HT-29 (cell line): ENCODE measurements around the gene CLCNKB. TPM values are rescaled to one million over a fixed set of nuclear protein-coding genes. Genes with fewer than 3 reads are reported as not detected.
"Not testable (repeated sequence)": the region's sequence is repeated elsewhere in the genome, so short reads cannot be mapped to it uniquely, and the experiment has no call there.

Experiments
- DNase-seq: peaks from one replicate; pipeline ENCODE4 v3.0.0-alpha.2; 2015; ENCODE audit warnings: low spot score
- total RNA-seq: library from RNA; depleted of rRNA; stranded (reverse); fragments of >200 nt; shearing (Covaris generic); gene quantifications from 2 replicates; pipeline ENCODE4 v1.2.3, GENCODE V29; 2014

CLCNKB gene
- total RNA-seq, 1 experiment from 2014 or later: not detected

DNA sequence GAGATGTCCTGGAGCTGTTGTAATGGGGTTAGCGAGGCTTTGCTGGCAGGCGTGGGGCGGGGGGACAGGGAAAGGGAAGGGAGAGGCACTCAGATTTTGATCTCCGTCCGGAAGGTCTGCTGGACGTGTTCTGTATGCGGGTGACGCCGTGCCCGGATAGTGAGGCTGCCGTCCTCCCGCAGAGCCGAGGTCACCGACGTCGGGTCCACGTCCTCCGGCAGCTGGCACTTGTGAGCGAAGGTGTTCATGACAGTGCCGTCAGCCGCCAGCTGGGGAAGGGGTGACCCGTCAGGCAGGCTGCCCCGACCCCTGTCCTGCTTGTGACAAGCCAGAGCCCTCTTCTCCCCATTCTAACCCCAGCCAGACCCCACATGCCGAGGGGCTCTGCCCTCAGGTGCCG is 28.1 kb upstream of the CLCNKB start:
- no peak for DNase-seq

DNA sequence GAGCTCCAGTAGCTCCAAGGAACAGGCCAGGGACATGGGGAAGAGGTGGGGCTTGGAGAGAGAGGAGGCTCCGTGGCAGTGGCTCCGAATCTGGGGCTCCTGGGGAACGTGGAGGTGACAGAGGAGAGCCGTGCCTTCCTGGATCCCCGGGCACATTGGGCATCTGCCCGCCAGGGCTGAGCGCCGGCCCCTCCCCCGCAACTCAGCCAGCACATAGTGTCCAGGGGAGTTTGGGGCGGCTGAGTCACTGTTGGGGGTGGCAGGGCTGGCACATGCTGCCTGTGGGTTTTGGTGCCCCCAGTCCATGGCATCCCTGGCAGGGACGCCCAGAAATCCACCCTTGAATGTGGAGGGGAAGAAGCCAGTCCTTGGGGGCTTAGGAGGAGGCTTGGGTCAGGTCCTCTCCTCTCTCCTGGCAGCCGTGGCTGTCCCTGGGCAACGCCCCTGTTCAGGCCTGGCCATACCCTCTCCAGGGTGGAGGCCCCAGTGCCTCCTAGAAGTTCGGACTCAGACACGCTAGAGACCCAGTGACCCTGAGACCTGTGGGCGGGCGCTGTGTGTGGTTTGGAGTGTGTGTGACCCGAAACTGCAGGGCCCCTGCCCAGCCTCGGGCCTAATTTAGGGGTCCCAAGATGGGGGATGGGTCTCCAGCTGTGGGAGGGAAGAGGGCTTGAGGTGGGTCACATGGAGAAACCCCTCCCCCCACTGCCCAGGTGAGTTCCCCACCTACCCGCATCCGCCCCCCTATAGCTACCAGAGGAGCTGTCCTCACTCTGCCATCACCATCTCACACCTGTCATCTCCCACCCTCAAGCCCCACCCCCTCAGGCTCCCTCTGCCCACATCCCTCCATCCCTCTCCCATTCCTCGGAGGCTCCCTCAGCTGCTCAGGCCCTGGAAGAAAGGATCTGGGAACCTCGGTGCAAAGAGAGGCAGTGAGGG is 27.4 kb upstream of the CLCNKB start:
- DNase-seq: no peak

DNA sequence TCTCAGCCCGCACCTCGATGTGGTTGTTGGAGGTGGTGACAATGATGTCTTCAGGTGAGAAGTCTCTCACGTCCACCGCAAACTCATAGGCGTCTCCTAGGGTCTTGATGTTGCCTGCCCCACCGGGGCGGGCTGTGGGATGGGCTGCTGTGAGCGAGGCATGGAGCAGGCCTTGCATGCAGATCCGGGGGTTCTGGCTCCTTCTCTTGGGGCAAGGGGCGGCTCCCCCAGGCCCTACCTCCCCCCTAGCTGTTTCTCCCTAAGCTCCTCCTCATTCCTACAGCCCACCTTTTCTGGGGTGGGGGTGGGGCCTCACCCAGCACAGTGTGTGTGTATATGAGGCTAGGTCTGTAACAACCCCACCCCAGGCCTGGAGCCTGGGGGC is 26.5 kb upstream of the CLCNKB start:
- no peak for DNase-seq

DNA sequence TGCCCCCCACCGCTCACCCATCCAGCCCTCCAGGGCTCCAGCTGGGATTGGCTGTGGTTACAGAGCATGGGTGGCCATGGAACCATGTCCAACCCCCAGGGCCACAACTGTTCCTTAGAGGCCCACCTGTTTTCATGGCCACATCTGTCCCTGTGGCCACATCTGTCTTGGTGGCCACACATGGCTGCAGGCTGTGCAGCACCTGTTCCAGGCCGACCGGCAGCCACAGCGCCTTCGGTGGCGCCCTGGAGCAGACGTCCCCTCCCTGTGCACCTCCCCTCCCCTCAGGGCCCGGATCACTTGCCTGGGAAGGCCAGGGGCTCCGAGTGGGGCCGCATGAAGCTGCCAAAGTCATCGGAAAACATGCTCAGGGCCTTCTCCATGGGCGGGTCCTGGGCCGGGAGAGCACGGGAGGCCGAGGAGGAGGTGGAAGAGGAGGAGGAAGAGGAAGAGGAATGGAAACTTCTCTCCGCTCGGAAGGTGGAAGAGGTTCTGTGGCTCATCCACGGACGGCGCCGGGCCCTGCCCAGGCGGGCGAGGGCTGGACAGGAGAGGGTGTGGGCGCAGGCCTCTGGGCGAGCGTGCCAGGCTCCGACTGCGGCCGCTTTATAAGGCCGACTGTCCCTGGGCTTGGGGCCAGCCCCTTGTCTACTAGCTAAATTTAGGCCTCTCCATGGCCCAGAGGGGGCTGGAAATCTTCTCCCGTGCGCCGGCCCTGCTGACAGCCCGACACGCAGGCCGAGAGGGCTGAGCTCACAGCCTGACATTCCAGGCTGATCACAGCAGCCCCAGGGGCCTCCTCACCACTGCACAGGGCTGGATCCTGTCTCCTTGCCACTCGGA is 25.9 kb upstream of the CLCNKB start, which contains the start of gene HSPB7:
TSS of gene HSPB7 (minus strand) at position 583 of the 843 bp plus-strand sequence. CDS start at position 503, 80 bp downstream.
- no peak for DNase-seq

DNA sequence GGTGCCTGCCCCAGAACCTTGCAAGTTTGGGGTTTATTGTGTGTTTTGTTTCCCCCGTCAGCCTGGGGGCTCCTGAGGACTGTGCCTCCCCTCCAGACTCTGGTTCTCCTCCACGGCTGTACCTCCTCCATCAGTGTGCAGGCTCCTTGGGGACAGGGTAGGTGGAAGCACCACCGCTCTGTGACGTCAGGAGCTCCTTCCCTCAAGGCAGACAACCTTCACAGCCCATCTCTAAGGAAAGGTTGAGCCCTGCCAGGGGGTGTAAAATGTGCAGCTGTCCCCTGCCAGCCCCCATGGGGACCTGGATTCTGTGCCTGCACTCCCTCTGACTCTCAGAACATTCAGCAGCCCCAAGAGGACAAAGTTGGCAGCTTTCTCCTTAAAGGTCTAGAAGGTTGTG is 25.3 kb upstream of the CLCNKB start:
- no peak for DNase-seq

DNA sequence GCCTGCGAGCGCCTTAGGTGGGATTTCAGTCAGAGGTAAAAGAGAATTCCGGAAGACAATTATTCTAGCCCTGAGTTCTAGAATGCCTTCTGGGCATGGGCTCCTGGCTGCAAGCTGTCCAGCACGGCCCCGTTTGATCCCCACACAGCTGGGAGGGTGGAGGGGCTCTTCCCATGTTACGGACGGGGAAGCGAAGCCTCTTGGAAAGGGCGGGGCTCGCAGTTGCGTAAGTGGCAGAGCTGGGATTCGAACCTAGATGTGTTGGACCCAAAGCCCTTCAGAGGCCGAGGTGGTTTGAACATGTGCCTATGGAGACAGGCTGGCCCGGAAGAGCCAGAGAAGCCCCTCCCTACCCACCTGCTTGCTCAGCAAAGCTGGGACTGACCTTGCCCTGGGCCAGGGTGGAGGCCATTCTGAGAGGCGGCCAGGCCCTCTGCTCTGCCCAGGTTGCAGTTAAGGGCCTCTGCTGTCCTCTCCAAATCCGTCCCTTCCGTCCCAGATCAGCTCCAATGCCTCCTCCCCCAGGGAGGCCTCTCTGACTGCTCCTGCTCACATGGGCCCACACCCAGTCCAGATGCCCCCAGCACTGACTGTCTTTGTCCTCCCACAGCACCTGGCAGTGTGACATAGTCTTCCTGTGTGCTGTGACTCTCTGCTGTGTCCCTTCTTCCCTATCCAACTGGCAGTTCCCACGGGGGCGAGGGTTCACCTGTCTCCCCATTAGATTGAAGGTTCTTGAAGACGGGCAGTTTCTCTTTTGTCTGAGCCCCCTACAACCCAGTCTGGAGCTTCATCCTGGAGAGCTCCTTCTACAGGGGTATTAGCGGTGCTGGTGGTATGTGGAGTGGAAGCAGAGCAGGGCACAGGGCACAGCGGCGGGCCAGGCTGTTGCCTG is 24.6 kb upstream of the CLCNKB start:
- no peak for DNase-seq

DNA sequence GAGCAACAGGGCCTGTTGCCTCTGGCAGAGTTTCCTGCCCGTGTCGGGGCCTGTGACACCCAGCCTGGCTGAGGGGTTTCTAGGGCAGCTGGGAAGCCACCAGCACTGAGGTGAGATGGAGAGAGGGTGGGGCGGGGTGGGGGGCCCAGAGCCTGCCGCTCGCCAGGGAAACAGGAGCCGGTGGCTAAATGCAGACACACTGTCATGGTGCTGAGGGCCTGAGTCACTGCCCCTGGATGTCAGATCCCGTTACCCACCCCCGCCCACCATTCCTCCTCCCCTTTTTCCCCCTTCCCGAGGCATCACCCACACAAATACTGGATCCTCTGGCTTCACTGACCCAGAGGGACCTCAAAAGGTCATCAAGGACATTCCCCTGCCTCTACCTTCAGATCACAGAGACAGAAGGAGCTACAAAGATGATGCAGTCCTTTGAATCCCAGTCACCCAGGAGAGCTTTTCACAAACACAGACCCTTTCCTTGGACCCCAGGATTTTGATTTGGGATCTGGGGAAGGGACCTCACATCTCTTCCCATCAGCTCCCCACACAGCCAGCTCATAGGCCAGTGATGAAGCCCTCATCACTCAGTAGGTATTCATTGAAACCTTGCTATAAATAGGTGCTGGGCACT is 23.8 kb upstream of the CLCNKB start:
- no peak for DNase-seq

DNA sequence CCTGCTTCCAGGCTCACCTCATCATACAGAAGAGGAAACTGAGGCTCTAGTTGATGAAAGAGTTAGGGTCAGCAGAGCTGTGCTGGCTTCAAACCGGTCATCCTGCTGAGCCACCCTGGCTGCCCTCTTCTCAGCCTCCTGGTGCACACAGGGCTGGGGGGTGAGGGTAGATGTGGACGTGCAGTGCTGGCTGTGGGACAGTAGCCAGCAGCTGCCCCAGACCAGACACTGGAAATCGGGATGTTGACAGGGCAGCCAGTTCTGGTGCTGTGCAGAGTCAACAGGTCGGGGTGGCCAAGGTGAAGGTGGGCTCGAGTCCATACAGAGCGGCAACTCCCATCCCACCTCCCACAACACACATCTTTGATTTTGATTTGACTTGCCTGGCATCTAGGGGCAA is 23.3 kb upstream of the CLCNKB start:
- DNase-seq: no peak

DNA sequence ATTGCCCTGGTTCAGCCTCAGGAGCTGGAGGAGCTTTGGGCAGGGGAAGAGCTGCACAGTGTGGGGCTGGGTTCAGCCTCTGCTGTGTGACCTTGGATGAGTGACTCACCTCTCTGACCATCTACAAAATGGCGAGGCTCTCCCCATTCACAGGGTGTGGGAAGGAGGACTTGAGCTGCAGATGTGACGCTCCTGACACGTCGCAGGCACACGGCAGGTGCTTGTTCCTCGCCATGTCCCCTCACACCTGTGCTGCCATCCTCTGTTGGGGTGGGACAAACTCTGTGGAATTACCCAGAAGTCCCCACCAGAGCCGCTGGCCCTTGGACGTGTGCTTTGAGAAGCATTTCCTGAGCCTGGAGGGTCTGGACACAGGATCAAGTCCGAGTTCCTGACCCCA is 22.7 kb upstream of the CLCNKB start:
- DNase-seq: not testable (repeated sequence)

DNA sequence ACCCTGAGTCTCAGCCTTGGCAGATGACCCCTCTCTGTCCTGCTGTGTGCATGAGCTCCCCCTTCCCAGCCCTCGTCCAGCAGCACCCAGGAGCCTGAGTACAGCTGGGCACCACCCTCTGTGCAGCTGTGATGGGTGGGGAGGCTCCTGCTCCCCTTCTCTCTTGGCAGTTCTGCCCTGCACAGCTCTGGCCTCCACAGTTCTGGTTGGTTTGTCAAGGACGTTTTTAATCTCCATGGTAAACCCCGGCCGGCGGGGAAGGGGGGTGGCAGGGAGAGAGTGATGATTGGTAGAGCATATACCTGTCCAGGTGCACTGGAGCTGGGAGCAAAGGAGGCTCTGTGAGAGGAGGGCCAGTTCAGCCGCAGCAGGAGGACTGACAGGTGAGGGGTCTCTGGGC is 21.9 kb upstream of the CLCNKB start, which contains the start of gene CLCNKA:
TSS of gene CLCNKA (plus strand) at position 356 of the 400 bp plus-strand sequence. CDS start 584 bp downstream, outside the sequence.
- DNase-seq: no peak

DNA sequence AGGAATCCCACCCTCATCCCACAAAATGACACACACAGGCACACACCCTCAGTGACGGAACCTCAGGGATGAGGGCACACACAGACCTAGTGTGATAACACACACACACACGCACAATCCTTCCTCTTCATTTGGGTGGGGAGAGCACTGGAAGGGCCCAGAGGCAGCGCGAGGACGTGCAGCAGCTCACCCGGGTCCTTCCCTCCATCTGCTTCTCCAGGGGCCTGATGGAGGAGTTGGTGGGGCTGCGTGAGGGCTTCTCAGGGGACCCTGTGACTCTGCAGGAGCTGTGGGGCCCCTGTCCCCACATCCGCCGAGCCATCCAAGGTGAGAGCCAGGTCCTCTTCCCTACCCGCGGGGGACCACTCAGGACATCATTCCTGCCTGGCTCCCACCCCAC is 21.2 kb upstream of the CLCNKB start:
- DNase-seq: no peak

DNA sequence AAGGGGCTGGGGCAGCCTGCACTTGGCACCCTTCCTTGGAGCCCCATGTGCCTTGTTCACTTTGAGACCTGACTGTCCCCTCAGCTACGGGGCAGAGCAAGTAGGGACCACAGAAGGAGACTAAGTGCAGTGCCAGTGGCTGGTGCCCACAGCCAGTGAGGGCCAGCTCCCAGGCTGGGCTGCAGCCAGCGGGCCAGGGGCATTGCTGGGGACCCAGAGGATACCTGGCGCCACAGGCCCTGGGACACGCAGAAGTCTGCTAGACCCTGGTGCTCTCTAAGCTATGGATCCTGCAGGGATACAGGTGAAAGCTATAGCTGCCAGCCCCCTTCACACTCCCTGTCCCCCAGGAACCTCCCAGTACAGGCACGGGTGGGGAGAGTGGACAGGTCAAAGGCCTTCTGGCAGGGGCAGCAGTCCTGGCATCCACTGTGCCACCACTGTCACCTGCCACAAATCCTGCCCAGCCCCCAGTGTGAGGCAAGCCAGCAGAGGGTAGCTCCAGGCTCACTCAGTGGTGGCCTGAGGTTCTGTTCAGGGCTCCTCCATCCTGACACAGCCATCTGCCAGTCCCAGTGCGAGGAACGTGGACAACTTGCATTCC is 20.4 kb upstream of the CLCNKB start:
- DNase-seq: no peak

DNA sequence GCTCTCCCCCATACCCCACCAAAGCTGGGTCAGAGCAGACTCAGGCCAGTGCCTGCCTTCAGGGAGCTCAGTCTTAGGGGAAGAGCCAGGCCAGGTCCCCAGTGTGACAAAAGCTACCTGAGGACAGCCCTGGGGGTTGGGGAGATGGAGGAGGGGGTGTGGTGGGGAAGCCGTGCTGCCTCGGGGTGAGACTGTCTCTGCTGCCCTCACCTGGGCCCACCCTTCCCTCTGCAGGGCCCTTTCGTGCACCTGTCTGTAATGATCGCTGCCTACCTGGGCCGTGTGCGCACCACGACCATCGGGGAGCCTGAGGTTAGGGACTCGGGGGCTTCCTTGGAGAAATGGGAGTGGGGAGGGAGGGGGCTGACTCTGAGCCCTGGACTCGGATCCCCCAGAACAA is 17.3 kb upstream of the CLCNKB start:
- not testable (repeated sequence) for DNase-seq

DNA sequence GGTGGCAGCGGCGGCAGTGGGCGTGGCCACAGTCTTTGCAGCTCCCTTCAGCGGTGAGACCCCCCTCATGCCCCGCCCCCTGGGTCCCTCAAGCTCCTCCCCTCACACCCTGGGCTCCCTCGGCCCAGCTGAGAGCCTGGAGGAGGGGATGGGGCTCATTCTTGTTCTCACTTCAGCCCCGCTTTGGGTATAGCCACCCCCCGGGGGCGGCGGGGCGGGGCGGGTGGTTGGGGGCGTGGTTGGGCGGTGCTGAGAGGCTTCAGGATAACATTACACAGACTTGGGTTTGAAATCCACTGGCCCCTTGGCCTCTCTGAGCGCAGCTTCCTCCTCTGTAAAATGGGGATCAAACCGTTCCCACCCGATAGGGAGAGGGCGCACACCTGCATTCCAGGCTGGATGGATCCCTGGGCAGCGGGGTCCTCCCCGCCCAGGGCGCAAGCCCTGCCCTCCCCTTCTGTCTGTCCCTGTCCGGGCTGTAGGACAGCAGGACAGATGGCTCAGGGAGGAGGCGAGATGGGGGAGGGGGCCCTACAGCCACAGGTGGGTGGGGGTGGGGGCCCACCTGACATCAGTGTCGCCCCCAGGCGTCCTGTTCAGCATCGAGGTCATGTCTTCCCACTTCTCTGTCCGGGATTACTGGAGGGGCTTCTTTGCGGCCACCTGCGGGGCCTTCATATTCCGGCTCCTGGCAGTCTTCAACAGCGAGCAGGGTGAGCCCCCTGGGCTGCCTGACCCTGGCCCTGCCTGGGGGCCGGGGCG is 16.7 kb upstream of the CLCNKB start:
- DNase-seq: no peak

DNA sequence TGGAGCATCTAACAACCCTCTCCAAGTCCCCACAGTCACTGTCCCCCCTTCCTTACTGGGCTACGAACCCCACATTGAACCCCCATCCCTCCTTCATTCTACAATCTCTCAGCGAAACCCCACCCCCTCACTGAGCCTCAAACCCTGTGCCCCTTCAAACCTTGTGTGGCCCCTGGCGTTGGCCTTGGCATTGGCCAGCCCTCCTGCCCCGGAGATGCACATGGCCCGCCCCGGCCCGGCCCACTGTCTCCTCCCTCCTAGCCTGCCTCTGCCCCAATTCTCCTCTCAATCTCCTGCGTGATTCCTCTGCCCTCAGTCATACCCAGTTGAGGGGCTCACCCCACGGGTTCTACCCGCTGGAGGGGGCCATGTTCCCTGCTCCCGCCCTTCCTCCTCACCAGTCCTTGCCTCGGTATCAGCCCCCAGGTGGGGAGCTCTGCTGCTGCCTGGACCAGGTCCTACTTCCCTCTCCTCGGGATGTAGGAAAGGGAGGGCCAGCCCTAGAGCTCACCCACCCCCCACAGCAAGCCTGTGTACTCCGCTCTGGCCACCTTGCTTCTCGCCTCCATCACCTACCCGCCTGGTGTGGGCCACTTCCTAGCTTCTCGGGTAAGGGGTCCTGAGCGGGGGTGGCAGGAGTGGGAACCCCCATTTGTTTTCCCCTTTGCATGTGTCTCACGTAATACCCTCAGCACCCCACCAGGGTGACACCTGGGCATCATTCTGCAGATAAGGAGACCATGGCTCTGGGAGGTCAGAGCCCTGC is 15.2 kb upstream of the CLCNKB start:
- no peak for DNase-seq

DNA sequence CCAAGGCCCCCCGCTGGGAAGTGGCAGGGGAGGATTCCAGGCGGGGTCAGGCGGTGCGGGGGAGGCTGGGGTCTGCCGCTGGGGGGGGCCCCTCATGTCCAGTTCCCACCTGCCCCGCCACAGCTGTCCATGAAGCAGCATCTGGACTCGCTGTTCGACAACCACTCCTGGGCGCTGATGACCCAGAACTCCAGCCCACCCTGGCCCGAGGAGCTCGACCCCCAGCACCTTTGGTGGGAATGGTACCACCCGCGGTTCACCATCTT is 14.6 kb upstream of the CLCNKB start:
- DNase-seq: not testable (repeated sequence)

DNA sequence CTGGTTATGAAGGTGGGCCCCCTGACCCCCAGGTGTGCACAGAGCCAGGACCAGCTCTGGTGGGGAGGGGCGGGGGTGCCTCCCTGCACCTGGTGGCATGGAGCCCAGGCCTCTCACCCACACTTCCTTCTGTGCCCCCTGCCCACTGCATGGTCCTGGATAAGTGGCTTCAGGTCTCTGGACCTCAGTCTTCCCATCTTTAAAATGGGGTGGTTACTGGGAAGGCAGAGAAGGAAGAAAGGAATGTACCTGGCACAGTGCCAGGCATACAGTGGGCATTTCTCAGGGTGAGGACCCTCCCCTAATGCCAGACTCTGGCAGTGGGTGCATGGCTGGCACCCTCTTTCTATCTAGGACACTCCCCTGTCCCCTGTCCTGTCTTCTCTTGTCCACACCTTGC is 14.3 kb upstream of the CLCNKB start:
- DNase-seq: no peak

DNA sequence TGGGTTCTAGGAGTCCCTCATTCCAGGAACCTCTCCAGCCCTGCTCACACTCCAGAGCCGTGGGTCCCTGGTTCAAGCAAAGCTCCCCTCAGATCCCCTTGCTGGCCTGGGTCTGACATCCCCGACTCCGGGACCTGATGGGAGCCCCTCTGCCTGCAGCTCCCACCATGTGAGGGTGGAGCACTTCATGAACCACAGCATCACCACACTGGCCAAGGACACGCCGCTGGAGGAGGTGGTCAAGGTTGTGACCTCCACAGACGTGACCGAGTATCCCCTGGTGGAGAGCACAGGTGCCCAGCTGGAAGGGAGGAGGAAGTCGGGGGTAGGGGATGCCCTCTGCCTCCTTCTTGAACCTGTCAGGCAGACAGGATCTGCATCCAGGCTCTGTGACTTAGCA is 12.0 kb upstream of the CLCNKB start:
- no peak for DNase-seq
